Natural killer cell (primary cell): ENCODE data around the gene TCF7L2. TPM values are rescaled to one million over a fixed set of nuclear protein-coding genes. Genes with fewer than 3 reads are reported as not detected.

Source experiments
- ATAC-seq, 3 donors: fragments of 150-1000 bp in 2 of 3; fragments of 200-7000 bp in 1 of 3; cut with Tn5 transposase; 1 replicate in 1 of 3; 2 replicates in 2 of 3; pipeline ENCODE4 v1.10.0; 2021; ENCODE audit warnings: mild to moderate bottlenecking in 2 of 3, moderate library complexity in 2 of 3
- DNase-seq, 2 donors: peaks; one replicate each; pipeline versions ENCODE4 v3.0.0 to v3.0.0-alpha.2; 2013 to 2021; ENCODE audit warnings: mixed read lengths in 1 of 2
- H3K27ac ChIP-seq: one replicate; pipeline ENCODE4 v1.5.1; 2013; ENCODE audit warnings: mild to moderate bottlenecking, low read length
- H3K27me3 ChIP-seq: one replicate; pipeline ENCODE4 v1.6.1; 2013; ENCODE audit warnings: low read length; ENCODE audit not compliant: control insufficient read depth, insufficient read depth
- H3K36me3 ChIP-seq: one replicate; pipeline ENCODE4 v1.6.1; 2013; ENCODE audit warnings: low read length; ENCODE audit not compliant: control insufficient read depth, insufficient read depth
- H3K4me1 ChIP-seq: one replicate; pipeline ENCODE4 v1.6.1; 2013; ENCODE audit warnings: low read length; ENCODE audit not compliant: control insufficient read depth, insufficient read depth
- H3K4me3 ChIP-seq: one replicate; pipeline ENCODE4 v1.5.1; 2013; ENCODE audit warnings: low read length
- H3K9me3 ChIP-seq: one replicate; pipeline ENCODE4 v1.6.1; 2013; ENCODE audit warnings: low read length; ENCODE audit not compliant: control insufficient read depth, insufficient read depth
- H3K27ac Mint-ChIP-seq, 2 donors: one replicate each; pipeline ENCODE4 v1.8.0; 2022; ENCODE audit warnings: mild to moderate bottlenecking in 2 of 2, mixed read lengths in 2 of 2, moderate library complexity in 1 of 2
- H3K27me3 Mint-ChIP-seq, 2 donors: one replicate each; pipeline ENCODE4 v1.8.0; 2022; ENCODE audit warnings: low read depth in 2 of 2, mixed read lengths in 2 of 2
- H3K36me3 Mint-ChIP-seq: one replicate; pipeline ENCODE4 v1.8.0; 2022; ENCODE audit warnings: mixed read lengths
- H3K4me1 Mint-ChIP-seq, 2 donors: one replicate each; pipeline ENCODE4 v1.8.0; 2022; ENCODE audit warnings: mixed read lengths in 2 of 2
- H3K4me3 Mint-ChIP-seq: one replicate; pipeline ENCODE4 v1.8.0; 2022; ENCODE audit warnings: mild to moderate bottlenecking, moderate library complexity, mixed read lengths
- H3K9me3 Mint-ChIP-seq, 2 donors: one replicate each; pipeline ENCODE4 v1.8.0; 2022; ENCODE audit warnings: mixed read lengths in 2 of 2
- WGBS: methylation state at CpG from one replicate; pipeline ENCODE4 v1.1.7; 2013; ENCODE audit warnings: missing lambda C conversion rate; ENCODE audit not compliant: insufficient coverage; 5-methylcytosine and 5-hydroxymethylcytosine counted together
- intact Hi-C: fragments of 100-400 bp; cut with micrococcal nuclease; formaldehyde crosslinking; loops from one replicate; pipeline ENCODE4 v1.14.2; 2022
- total RNA-seq, 4 donors: library from RNA; stranded (reverse); fragments of 120-200 nt in 1 of 4; gene quantifications; one replicate each; pipeline versions ENCODE4 v1.2.3 to v1.2.4, GENCODE V29; 2013 to 2022
- TF ChIP-seq, protein P1 (sequence below): fragments of 200-600 bp; IDR thresholded peaks from one replicate; pipeline ENCODE4 v1.8.0; 2022; ENCODE audit warnings: antibody characterized with exemption

TCF7L2 gene
- total RNA-seq, 3 donors from 2014 or later (not counting 1 experiment from before 2014, with no cell fraction given): 10.4 to 32.7 (median 15.3) TPM

DNA sequence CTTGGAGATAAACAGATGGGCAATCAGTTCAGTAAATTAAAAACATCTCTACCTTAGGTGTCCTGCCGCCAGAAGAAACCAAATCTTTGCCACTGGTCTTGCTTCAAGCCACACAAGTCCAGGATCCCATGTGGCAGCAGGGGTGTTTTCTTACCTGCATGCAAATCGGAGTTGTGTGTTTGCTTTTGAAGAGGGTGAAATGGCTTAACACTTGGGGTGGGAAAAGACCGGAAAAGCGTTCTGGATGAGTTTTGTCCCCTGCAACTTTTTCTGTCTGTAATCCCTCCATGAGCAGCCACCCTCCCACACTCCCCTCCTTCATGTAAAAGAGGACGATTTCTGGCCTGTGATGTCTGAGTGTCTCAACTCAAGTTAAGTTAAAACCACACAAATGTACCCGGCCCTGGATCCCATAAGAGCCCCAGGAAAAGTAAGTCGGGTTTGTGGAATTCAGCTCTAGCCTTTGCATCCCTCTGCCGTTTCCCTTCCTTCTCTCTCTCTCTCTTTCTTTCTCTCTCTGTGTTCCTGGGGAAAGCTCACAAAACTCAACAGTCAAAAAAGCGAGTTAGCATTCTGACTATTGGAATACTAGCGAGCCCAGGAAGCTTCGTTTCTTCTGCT is 178.5 kb downstream of the TCF7L2 start:
- no peaks in the 10 kb centered on the region for H3K9me3 ChIP-seq
- ATAC-seq (no peak), DNase-seq (no peak)
- no peaks in the 10 kb centered on the region for H3K9me3 Mint-ChIP-seq
- no peak overlapping the region for H3K27ac ChIP-seq
- no peak overlapping the region for H3K4me3 Mint-ChIP-seq
- H3K4me1 ChIP-seq: no peaks in the 10 kb centered on the region
- peaks cover 0 to 6% of the 10 kb centered on the region in 2 donors for H3K4me1 Mint-ChIP-seq
- H3K27ac Mint-ChIP-seq: no peak overlapping the region
- intact Hi-C loops: no loop called here
- 81% methylated on average over 11 of the region's 11 CpGs for WGBS
- no peak overlapping the region for H3K4me3 ChIP-seq
- H3K36me3 ChIP-seq: no peaks in the 10 kb centered on the region
- H3K36me3 Mint-ChIP-seq: no peaks in the 10 kb centered on the region
- peaks cover 39 to 54% of the 10 kb centered on the region in 2 donors for H3K27me3 Mint-ChIP-seq
- TF ChIP-seq, protein P1, sequence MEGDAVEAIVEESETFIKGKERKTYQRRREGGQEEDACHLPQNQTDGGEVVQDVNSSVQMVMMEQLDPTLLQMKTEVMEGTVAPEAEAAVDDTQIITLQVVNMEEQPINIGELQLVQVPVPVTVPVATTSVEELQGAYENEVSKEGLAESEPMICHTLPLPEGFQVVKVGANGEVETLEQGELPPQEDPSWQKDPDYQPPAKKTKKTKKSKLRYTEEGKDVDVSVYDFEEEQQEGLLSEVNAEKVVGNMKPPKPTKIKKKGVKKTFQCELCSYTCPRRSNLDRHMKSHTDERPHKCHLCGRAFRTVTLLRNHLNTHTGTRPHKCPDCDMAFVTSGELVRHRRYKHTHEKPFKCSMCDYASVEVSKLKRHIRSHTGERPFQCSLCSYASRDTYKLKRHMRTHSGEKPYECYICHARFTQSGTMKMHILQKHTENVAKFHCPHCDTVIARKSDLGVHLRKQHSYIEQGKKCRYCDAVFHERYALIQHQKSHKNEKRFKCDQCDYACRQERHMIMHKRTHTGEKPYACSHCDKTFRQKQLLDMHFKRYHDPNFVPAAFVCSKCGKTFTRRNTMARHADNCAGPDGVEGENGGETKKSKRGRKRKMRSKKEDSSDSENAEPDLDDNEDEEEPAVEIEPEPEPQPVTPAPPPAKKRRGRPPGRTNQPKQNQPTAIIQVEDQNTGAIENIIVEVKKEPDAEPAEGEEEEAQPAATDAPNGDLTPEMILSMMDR: no peak
- H3K27me3 ChIP-seq: peaks cover 9% of the 10 kb centered on the region

GRCh38 chr10:113129117-113129516 is 179.1 kb downstream of the TCF7L2 start:
- DNase-seq: no peak
- Mint-ChIP-seq H3K27ac (no peak overlapping the region), H3K27me3 (peaks cover 36 to 48% of the 10 kb centered on the region in 2 donors), H3K36me3 (no peaks in the 10 kb centered on the region), H3K4me3 (no peak overlapping the region), H3K4me1 (peaks cover 0 to 6% of the 10 kb centered on the region in 2 donors), H3K9me3 (no peaks in the 10 kb centered on the region)
- intact Hi-C loops: no loop called here
- TF ChIP-seq, protein P1: no peak
- no peak overlapping the region for H3K27ac ChIP-seq
- no peaks in the 10 kb centered on the region for H3K9me3 ChIP-seq
- H3K27me3 ChIP-seq: peaks cover 9% of the 10 kb centered on the region
- WGBS: 90% methylated on average over 5 of the region's 7 CpGs
- H3K4me3 ChIP-seq: no peak overlapping the region
- H3K4me1 ChIP-seq: no peaks in the 10 kb centered on the region
- H3K36me3 ChIP-seq: no peaks in the 10 kb centered on the region
- ATAC-seq: no peak

- peaks cover 31 to 41% of the 10 kb centered on the region in 2 donors for H3K27me3 Mint-ChIP-seq
- no peak overlapping the region for H3K4me3 Mint-ChIP-seq
- Histone ChIP-seq H3K27me3 (peaks cover 9% of the 10 kb centered on the region), H3K36me3 (no peaks in the 10 kb centered on the region), H3K4me3 (no peak overlapping the region), H3K9me3 (no peaks in the 10 kb centered on the region), H3K4me1 (no peaks in the 10 kb centered on the region), H3K27ac (no peak overlapping the region)
- no peaks in the 10 kb centered on the region for H3K9me3 Mint-ChIP-seq
- WGBS: 82% methylated on average over 2 of the region's 5 CpGs
- DNase-seq: no peak
- H3K27ac Mint-ChIP-seq: no peak overlapping the region
- peaks cover 0 to 6% of the 10 kb centered on the region in 2 donors for H3K4me1 Mint-ChIP-seq
- H3K36me3 Mint-ChIP-seq: no peaks in the 10 kb centered on the region
- intact Hi-C loops: no loop called here
- ATAC-seq: no peak
- TF ChIP-seq, protein P1: no peak
These were observed 180.1 kb downstream of the TCF7L2 start for GRCh38 chr10:113130014-113130641.
